IMR-90 (cell line): ENCODE data around the gene RAVER1. TPM values are rescaled to one million over a fixed set of nuclear protein-coding genes. Genes with fewer than 3 reads are reported as not detected.

Source experiments
- ATAC-seq: fragments of 200-7000 bp; cut with Tn5 transposase; 2 replicates; pipeline ENCODE4 v1.9.1; 2020; ENCODE audit warnings: low read depth, mild to moderate bottlenecking, moderate library complexity
- BruUV-seq: library from RNA; stranded (reverse); fragments of 400-500 nt; replicated peaks from 2 replicates; lab custom pipeline; 2021; lab: Mats Ljungman, UMichigan
- CTCF ChIA-PET: fragments of 300-600 bp; formaldehyde crosslinking; extraction: SDS; loops from one replicate; lab custom pipeline; 2021; ENCODE audit warnings: antibody characterized with exemption; lab: Yijun Ruan, JAX
- POLR2A ChIA-PET: fragments of 300-600 bp; sonication (Branson Sonifier 250); formaldehyde crosslinking; loops from one replicate; lab custom pipeline; 2022; ENCODE audit warnings: antibody characterized with exemption; ENCODE audit not compliant: unreplicated experiment; lab: Charles Lee
- DNase-seq: peaks from one replicate; pipeline ENCODE4 v3.0.0; 2013
- H2AFZ ChIP-seq: replicated peaks from 2 replicates; pipeline ENCODE3; 2013; ENCODE audit warnings: low read length, mild to moderate bottlenecking; ENCODE audit not compliant: poor library complexity
- H2AK5ac ChIP-seq: 2 replicates; pipeline ENCODE4 v1.6.1; 2013; ENCODE audit warnings: low read depth, low read length, inconsistent platforms
- H2AK9ac ChIP-seq: replicated peaks from 2 replicates; pipeline ENCODE3; 2013; ENCODE audit warnings: mild to moderate bottlenecking, low read depth, low read length, moderate library complexity; ENCODE audit not compliant: poor library complexity
- H2BK120ac ChIP-seq: 2 replicates; pipeline ENCODE4 v1.6.1; 2013; ENCODE audit warnings: low read depth, low read length, inconsistent platforms
- H2BK15ac ChIP-seq: 3 replicates; pipeline ENCODE4 v1.6.1; 2013; ENCODE audit warnings: low read depth, low read length, inconsistent platforms
- H2BK20ac ChIP-seq: 2 replicates; pipeline ENCODE4 v1.6.1; 2013; ENCODE audit warnings: low read depth, mild to moderate bottlenecking, inconsistent platforms, low read length, moderate library complexity
- H2BK5ac ChIP-seq: 2 replicates; pipeline ENCODE4 v1.6.1; 2013; ENCODE audit warnings: mild to moderate bottlenecking, low read depth, low read length, inconsistent platforms; ENCODE audit not compliant: poor library complexity, severe bottlenecking
- H3K14ac ChIP-seq: replicated peaks from 2 replicates; pipeline ENCODE4 v1.6.1; 2013; ENCODE audit warnings: low read depth, low read length, inconsistent platforms
- H3K18ac ChIP-seq: 2 replicates; pipeline ENCODE4 v1.6.1; 2013; ENCODE audit warnings: low read depth, low read length, control low read depth
- H3K23ac ChIP-seq: 2 replicates; pipeline ENCODE4 v1.6.1; 2013; ENCODE audit warnings: low read depth, low read length, inconsistent platforms
- H3K27ac ChIP-seq: 2 replicates; pipeline ENCODE4 v1.5.1; 2013; ENCODE audit warnings: mild to moderate bottlenecking, control low read depth, low read length; ENCODE audit not compliant: insufficient read depth
- H3K27me3 ChIP-seq: 2 replicates; pipeline ENCODE4 v1.6.1; 2013; ENCODE audit warnings: low read length; ENCODE audit not compliant: control insufficient read depth, insufficient read depth
- H3K36me3 ChIP-seq: 2 replicates; pipeline ENCODE4 v1.6.1; 2013; ENCODE audit warnings: low read length, mixed read lengths; ENCODE audit not compliant: control insufficient read depth, insufficient read depth
- H3K4ac ChIP-seq: 2 replicates; pipeline ENCODE4 v1.6.1; 2013; ENCODE audit warnings: low read depth, low read length, inconsistent platforms
- H3K4me1 ChIP-seq: 2 replicates; pipeline ENCODE4 v1.6.1; 2013; ENCODE audit warnings: low read length, mixed read lengths; ENCODE audit not compliant: control insufficient read depth, insufficient read depth
- H3K4me2 ChIP-seq: 2 replicates; pipeline ENCODE4 v1.6.1; 2013; ENCODE audit warnings: low read depth, mild to moderate bottlenecking, control low read depth, low read length, moderate library complexity
- H3K4me3 ChIP-seq: 2 replicates; pipeline ENCODE4 v1.5.1; 2013; ENCODE audit warnings: low read depth, mild to moderate bottlenecking, control low read depth, low read length, moderate library complexity; ENCODE audit not compliant: insufficient read depth
- H3K56ac ChIP-seq: 2 replicates; pipeline ENCODE4 v1.6.1; 2013; ENCODE audit warnings: low read length, inconsistent platforms; ENCODE audit not compliant: insufficient read depth; ENCODE audit errors: extremely low read depth
- H3K79me1 ChIP-seq, 2 experiments: 2 replicates each; pipeline ENCODE4 v1.6.1; 2013; ENCODE audit warnings: low read length in 2 of 2, inconsistent platforms in 1 of 2, low read depth in 1 of 2
- H3K9ac ChIP-seq: 2 replicates; pipeline ENCODE4 v1.6.1; 2013; ENCODE audit warnings: low read depth, low read length, control low read depth
- H3K9me1 ChIP-seq: 2 replicates; pipeline ENCODE4 v1.6.1; 2013; ENCODE audit warnings: low read length, inconsistent platforms; ENCODE audit not compliant: insufficient read depth
- H3K9me3 ChIP-seq: 2 replicates; pipeline ENCODE4 v1.6.1; 2013; ENCODE audit warnings: low read length; ENCODE audit not compliant: control insufficient read depth, insufficient read depth
- H4K20me1 ChIP-seq: 2 replicates; pipeline ENCODE4 v1.6.1; 2013; ENCODE audit warnings: low read length, inconsistent platforms; ENCODE audit not compliant: insufficient read depth
- H4K5ac ChIP-seq: 2 replicates; pipeline ENCODE4 v1.6.1; 2013; ENCODE audit warnings: mild to moderate bottlenecking, low read depth, low read length, control low read depth
- H4K8ac ChIP-seq, 2 experiments: 2 replicates each; pipeline ENCODE4 v1.6.1; 2013; ENCODE audit warnings: low read depth in 2 of 2, low read length in 2 of 2, control low read depth in 1 of 2, inconsistent platforms in 1 of 2
- H4K91ac ChIP-seq: 2 replicates; pipeline ENCODE4 v1.6.1; 2013; ENCODE audit warnings: low read depth, low read length, inconsistent platforms; ENCODE audit not compliant: insufficient read depth
- FOS ChIP-seq: fragments of 150-350 bp; IDR thresholded peaks from 2 replicates; pipeline ENCODE4 v1.6.1; 2016; ENCODE audit warnings: low read depth, low read length
- MAZ ChIP-seq: IDR thresholded peaks from 2 replicates; pipeline ENCODE4 v1.6.1; 2012; ENCODE audit warnings: low read depth, mild to moderate bottlenecking, low read length, improper control_type of control experiment, moderate library complexity, borderline replicate concordance
- POLR2A ChIP-seq: IDR thresholded peaks from 2 replicates; pipeline ENCODE4 v1.6.1; 2012; ENCODE audit warnings: mild to moderate bottlenecking, low read depth, low read length
- WGBS, 2 experiments: methylation state at CpG; one replicate each; pipeline versions ENCODE4 v1.1.5 to v1.1.7; 2013; ENCODE audit warnings: missing lambda C conversion rate in 2 of 2; ENCODE audit not compliant: insufficient read length in 1 of 2; ENCODE audit errors: extremely low coverage in 2 of 2; 5-methylcytosine and 5-hydroxymethylcytosine counted together
- dilution Hi-C: fragments of 300-500 bp; cut with HindIII; formaldehyde crosslinking; loops from one replicate; pipeline ENCODE4 v1.14.3; 2018; ENCODE audit warnings: low sequenced_read_pairs; ENCODE audit not compliant: unreplicated experiment
- in situ Hi-C: fragments of 300-500 bp; cut with MboI; formaldehyde crosslinking; loops from 3 replicates; pipeline ENCODE4 v1.14.3; 2019; ENCODE audit warnings: low sequenced_read_pairs, inconsistent platforms, mixed read lengths
- intact Hi-C: fragments of 100-400 bp; cut with micrococcal nuclease; formaldehyde crosslinking; loops from 2 replicates; pipeline ENCODE4 v1.10.0; 2022
- polyA plus RNA-seq, 3 experiments: library from polyadenylated mRNA; depleted of rRNA; stranded (reverse); fragments of >200 nt; gene quantifications; 2 replicates each; pipeline ENCODE4 v1.2.3, GENCODE V29; 2012; ENCODE audit warnings: low replicate concordance in 1 of 3
- total RNA-seq: library from RNA; depleted of rRNA; stranded (reverse); fragments of >200 nt; gene quantifications from 2 replicates; pipeline ENCODE4 v1.2.3, GENCODE V29; 2012

The RAVER1 gene
- total and polyA plus RNA-seq, 2 of the 4 experiments (the other 2 are of a cell fraction) = 2.7 to 18.1 TPM

DNA sequence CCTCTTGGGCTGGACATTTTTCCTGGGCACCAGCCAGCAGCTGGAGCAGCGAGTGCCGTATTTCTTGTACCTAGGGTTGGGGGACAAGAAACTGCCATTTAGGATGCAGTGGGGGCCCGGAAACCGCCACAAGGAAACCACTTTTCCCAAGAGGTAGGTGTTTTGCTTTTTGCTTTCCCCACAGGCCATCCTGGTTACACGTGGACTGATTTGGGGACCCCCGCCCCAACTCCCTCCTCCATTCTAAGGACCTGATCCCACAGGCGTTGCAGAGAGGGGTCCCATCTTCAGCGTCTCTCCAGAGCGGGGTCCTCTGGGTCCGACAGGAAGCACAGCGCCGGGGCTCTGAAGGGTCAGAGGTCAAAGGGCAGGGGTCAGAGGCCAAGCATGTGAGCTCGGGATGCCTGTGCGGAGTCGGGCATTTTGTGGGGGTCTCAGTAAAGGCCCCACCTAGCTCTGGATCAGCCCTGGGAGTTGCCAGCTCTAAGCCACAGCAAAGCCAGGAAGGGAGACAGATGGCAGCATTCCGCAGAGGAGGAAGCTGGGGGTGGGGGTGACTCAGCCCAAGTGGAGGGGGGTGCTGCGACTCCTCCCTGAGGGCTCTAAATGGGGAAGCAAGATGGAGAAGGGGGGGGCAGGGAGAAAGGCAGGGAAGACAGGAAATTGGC is 28.1 kb downstream of the RAVER1 start:
- peak overlapping the region; percentile 83 for H2AK5ac ChIP-seq
- ATAC-seq = peak; percentile 91
- no peak overlapping the region for H3K4me2 ChIP-seq
- 0 out of 2 replicates have a peak overlapping the region, but pooled peaks have one; percentile 1 for H3K9ac ChIP-seq
- H2BK5ac ChIP-seq = peak overlapping the region; percentile 92
- H3K36me3 ChIP-seq = peaks cover 4% of the 10 kb centered on the region; the same call in 1 of the 2 replicates
- peaks cover 9% of the 10 kb centered on the region for H3K4me1 ChIP-seq
- WGBS, 2 experiments = 60% methylated on average over 1 of the region's 17 CpGs; no CpG with 5 or more reads in 1 of the 2 experiments
- no peaks in the 10 kb centered on the region for H3K9me3 ChIP-seq
- H3K27ac ChIP-seq = peak overlapping the region; percentile 69
- H3K56ac ChIP-seq = 0 out of 2 replicates have a peak overlapping the region, but pooled peaks have one; percentile 18
- TF ChIP-seq FOS (peak; percentile 67), MAZ (peak; percentile 96), POLR2A (no peak)
- peaks cover 5% of the 10 kb centered on the region; the same call in 1 of the 2 replicates for H3K9me1 ChIP-seq
- H3K4ac ChIP-seq = peak overlapping the region; percentile 83
- dilution Hi-C loops = no loop called here
- H2AFZ ChIP-seq = peak overlapping the region; percentile 81
- POLR2A ChIA-PET = interaction anchor here (0.5 to 0.7 kb wide), 2 partner anchors 16 to 28 kb away, joined by 3 read pairs; partner anchors contain the start of gene ICAM5
- no peaks in the 10 kb centered on the region for H4K20me1 ChIP-seq
- 0 out of 4 replicates have a peak, but pooled peaks cover 0 to 4% of the 10 kb centered on the region in 2 experiments for H3K79me1 ChIP-seq
- in situ Hi-C loops = no loop called here
- H2BK120ac ChIP-seq = peak overlapping the region; percentile 56
- H2BK15ac ChIP-seq = peak overlapping the region; percentile 53; the same call in 2 of the 3 replicates
- peak overlapping the region; percentile 80 for H3K14ac ChIP-seq
- no peak overlapping the region for H3K4me3 ChIP-seq
- peak overlapping the region; percentile 51; the same call in 1 of the 2 replicates for H2BK20ac ChIP-seq
- CTCF ChIA-PET = interaction anchor here (0.6 to 0.7 kb wide), 2 partner anchors 40 to 111 kb away, joined by 3 to 8 read pairs; no protein-coding TSS in a partner anchor
- no TSS peak for BruUV-seq
- peak overlapping the region; percentile 99 for H4K5ac ChIP-seq
- peak overlapping the region; percentile 69 for H3K18ac ChIP-seq
- peak overlapping the region; percentile 92 to 94 for H4K8ac ChIP-seq
- H4K91ac ChIP-seq = peak overlapping the region; percentile 87
- peak overlapping the region; percentile 96 for H2AK9ac ChIP-seq
- intact Hi-C loops = no loop called here
- H3K27me3 ChIP-seq = no peaks in the 10 kb centered on the region
- DNase-seq = peak; percentile 73
- no peak overlapping the region for H3K23ac ChIP-seq
